NCI-H748 (cell line): ENCODE data around the gene TAC3.
"Not testable (repeated sequence)": the region's sequence is repeated elsewhere in the genome, so short reads cannot be mapped to it uniquely, and the experiment has no call there.

ENCODE experiments used
- DNase-seq: peaks from one replicate; lab custom pipeline; 2025; ENCODE audit not compliant: unreplicated experiment; lab: John Stamatoyannopoulos, UW

The TAC3 gene

GRCh38 chr12:56987011-56987410 lies 29.3 kb downstream of the TAC3 start:
- no peak for DNase-seq

- DNase-seq, result not testable (repeated sequence)
Observed at GRCh38 chr12:56985714-56986113, 30.6 kb downstream of the TAC3 start.

- no peak for DNase-seq
Observed at GRCh38 chr12:56983386-56983785, 32.9 kb downstream of the TAC3 start.

GRCh38 chr12:56982578-56983236 lies 33.6 kb downstream of the TAC3 start:
- DNase-seq, result not testable (repeated sequence)

GRCh38 chr12:56980941-56981530 lies 35.3 kb downstream of the TAC3 start:
- no peak for DNase-seq

GRCh38 chr12:56980268-56980667 lies 36.1 kb downstream of the TAC3 start:
- no peak for DNase-seq

GRCh38 chr12:56979628-56980027 lies 36.7 kb downstream of the TAC3 start:
- DNase-seq, result no peak

GRCh38 chr12:56978397-56979138 lies 37.8 kb downstream of the TAC3 start:
- no peak for DNase-seq

GRCh38 chr12:56977361-56977760 lies 39.0 kb downstream of the TAC3 start:
- DNase-seq, result not testable (repeated sequence)

- not testable (repeated sequence) for DNase-seq
Observed at GRCh38 chr12:56974224-56974623, 42.1 kb downstream of the TAC3 start.

- not testable (repeated sequence) for DNase-seq
Observed at GRCh38 chr12:56968910-56969309, 47.4 kb downstream of the TAC3 start.

- peak; percentile 28 for DNase-seq
Observed at GRCh38 chr12:56965997-56966642, 50.2 kb downstream of the TAC3 start.

- DNase-seq, result not testable (repeated sequence)
Observed at GRCh38 chr12:56965124-56965523, 51.2 kb downstream of the TAC3 start.

- not testable (repeated sequence) for DNase-seq
Observed at GRCh38 chr12:56963557-56963956, 52.8 kb downstream of the TAC3 start.

GRCh38 chr12:56962247-56962646 lies 54.1 kb downstream of the TAC3 start:
- DNase-seq, result not testable (repeated sequence)
